B cell (primary cell): ENCODE measurements around the gene PSMD1. TPM values are rescaled to one million over a fixed set of nuclear protein-coding genes. Genes with fewer than 3 reads are reported as not detected.

ENCODE experiments used
- ATAC-seq: fragments of 200-7000 bp; cut with Tn5 transposase; one replicate; pipeline ENCODE4 v1.10.0; 2021; ENCODE audit warnings: low read depth, mild to moderate bottlenecking, moderate number of reproducible peaks, moderate library complexity
- CTCF ChIA-PET: fragments of 350-600 bp; sonication (Branson Sonifier 250); formaldehyde crosslinking; loops from one replicate; lab custom pipeline; 2021; ENCODE audit warnings: antibody characterized with exemption, inconsistent platforms; lab: Charles Lee
- POLR2A ChIA-PET: fragments of 350-600 bp; sonication (Branson Sonifier 250); formaldehyde crosslinking; loops from one replicate; lab custom pipeline; 2021; ENCODE audit warnings: antibody characterized with exemption; lab: Charles Lee
- DNase-seq: peaks from one replicate; pipeline ENCODE4 v3.0.0; 2013
- H2AFZ ChIP-seq: 2 replicates; pipeline ENCODE4 v1.6.1; 2012; ENCODE audit warnings: mild to moderate bottlenecking, low read depth, low read length; ENCODE audit not compliant: insufficient read depth, poor library complexity, severe bottlenecking
- H3K27ac ChIP-seq, 2 donors: 1 replicate in 1 of 2; 2 replicates in 1 of 2; pipeline ENCODE4 v1.5.1; 2012 to 2013; ENCODE audit warnings: low read length in 2 of 2, mild to moderate bottlenecking in 2 of 2, moderate library complexity in 1 of 2
- H3K27me3 ChIP-seq, 4 experiments: fragments of 200-600 bp in 1 of 4; sonication (generic) in 1 of 4; replicated peaks in 1 of 4; 1 replicate in 2 of 4; 2 replicates in 2 of 4; pipeline versions ENCODE4 v1.6.1 to v1.7.0; 2013 to 2016; ENCODE audit warnings: low read length in 3 of 4, mild to moderate bottlenecking in 2 of 4, mixed read lengths in 1 of 4, moderate library complexity in 1 of 4; ENCODE audit not compliant: insufficient read depth in 4 of 4, control insufficient read depth in 3 of 4; ENCODE audit errors: control extremely low read depth in 1 of 4
- H3K36me3 ChIP-seq, 2 experiments: replicated peaks in 1 of 2; 1 replicate in 1 of 2; 2 replicates in 1 of 2; pipeline versions ENCODE4 v1.6.1 to v1.7.1; 2013; ENCODE audit warnings: low read length in 1 of 2; ENCODE audit not compliant: insufficient read depth in 2 of 2, control insufficient read depth in 1 of 2; ENCODE audit errors: control extremely low read depth in 1 of 2, extremely low read depth in 1 of 2
- H3K4me1 ChIP-seq, 2 donors: fragments of 200-600 bp in 1 of 2; sonication (generic) in 1 of 2; 1 replicate in 1 of 2; 2 replicates in 1 of 2; pipeline versions ENCODE4 v1.5.1 to v1.6.1; 2013 to 2017; ENCODE audit warnings: low read length in 2 of 2; ENCODE audit not compliant: control insufficient read depth in 2 of 2, insufficient read depth in 2 of 2
- H3K4me2 ChIP-seq: replicated peaks from 2 replicates; pipeline ENCODE3; 2012; ENCODE audit warnings: mild to moderate bottlenecking, low read depth, low read length; ENCODE audit not compliant: poor library complexity, severe bottlenecking
- H3K4me3 ChIP-seq, 5 experiments: fragments of 200-600 bp in 1 of 5; sonication (generic) in 1 of 5; 1 replicate in 3 of 5; 2 replicates in 2 of 5; pipeline versions ENCODE4 v1.5.1 to v1.7.0; 2011 to 2016; ENCODE audit warnings: low read length in 4 of 5, mild to moderate bottlenecking in 4 of 5, low read depth in 2 of 5, control low read depth in 1 of 5, moderate library complexity in 1 of 5; ENCODE audit not compliant: insufficient read depth in 1 of 5; ENCODE audit errors: control extremely low read depth in 1 of 5, extremely low read depth in 1 of 5
- H3K79me2 ChIP-seq: fragments of 200-600 bp; sonication (generic); one replicate; pipeline ENCODE4 v1.6.0; 2016; ENCODE audit warnings: low read length; ENCODE audit not compliant: control insufficient read depth, insufficient read depth
- H3K9ac ChIP-seq: fragments of 200-600 bp; sonication (generic); 2 replicates; pipeline ENCODE4 v1.6.1; 2017; ENCODE audit warnings: mild to moderate bottlenecking, low read length, moderate library complexity
- H3K9me3 ChIP-seq, 3 donors: one replicate each; pipeline versions ENCODE4 v1.6.1 to v1.7.1; 2013; ENCODE audit warnings: low read length in 2 of 3; ENCODE audit not compliant: control insufficient read depth in 2 of 3, insufficient read depth in 1 of 3; ENCODE audit errors: control extremely low read depth in 1 of 3
- H4K20me1 ChIP-seq: 2 replicates; pipeline ENCODE4 v1.6.0; 2012; ENCODE audit warnings: mild to moderate bottlenecking, low read length; ENCODE audit not compliant: insufficient read depth, control insufficient read depth, poor library complexity, severe bottlenecking
- H3K27ac Mint-ChIP-seq: one replicate; pipeline ENCODE4 v1.8.0; 2021; ENCODE audit warnings: mixed read lengths
- H3K27me3 Mint-ChIP-seq: one replicate; pipeline ENCODE4 v1.8.0; 2021; ENCODE audit warnings: mixed read lengths
- H3K4me1 Mint-ChIP-seq: one replicate; pipeline ENCODE4 v1.8.0; 2021; ENCODE audit warnings: mixed read lengths
- H3K4me3 Mint-ChIP-seq: one replicate; pipeline ENCODE4 v1.8.0; 2021; ENCODE audit warnings: mixed read lengths
- H3K9me3 Mint-ChIP-seq: one replicate; pipeline ENCODE4 v1.8.0; 2022; ENCODE audit warnings: mixed read lengths; ENCODE audit not compliant: insufficient read depth
- CTCF ChIP-seq: fragments of 200-600 bp; IDR thresholded peaks from one replicate; pipeline ENCODE4 v1.8.0; 2022; ENCODE audit warnings: antibody characterized with exemption, mild to moderate bottlenecking
- EZH2 ChIP-seq: IDR thresholded peaks from 2 replicates; pipeline ENCODE4 v1.6.1; 2012; ENCODE audit warnings: borderline replicate concordance, low read depth, mild to moderate bottlenecking, moderate library complexity, low read length; ENCODE audit not compliant: insufficient read depth, poor library complexity, severe bottlenecking
- WGBS: methylation state at CpG from one replicate; pipeline ENCODE4 v1.1.5; 2013; ENCODE audit warnings: missing lambda C conversion rate; ENCODE audit not compliant: insufficient coverage; 5-methylcytosine and 5-hydroxymethylcytosine counted together
- intact Hi-C: fragments of 100-400 bp; cut with micrococcal nuclease; formaldehyde crosslinking; loops from one replicate; pipeline ENCODE4 v1.10.0; 2022
- polyA plus RNA-seq: library from polyadenylated mRNA; depleted of rRNA; stranded (reverse); fragments of >200 nt; gene quantifications from 2 replicates; pipeline ENCODE4 v1.2.3, GENCODE V29; 2012
- total RNA-seq, 2 donors: library from RNA; stranded (reverse); fragments of 120-200 nt in 1 of 2; gene quantifications; 1 replicate in 1 of 2; 2 replicates in 1 of 2; pipeline versions ENCODE4 v1.2.3 to v1.2.4, GENCODE V29; 2013 to 2022

The PSMD1 gene
- total and polyA plus RNA-seq, 2 donors (not counting 1 experiment from before 2014, with no cell fraction given), result 21.5 to 48.2 TPM

- Mint-ChIP-seq H3K27me3 (no peaks in the 10 kb centered on the region), H3K4me1 (peaks cover 2% of the 10 kb centered on the region), H3K9me3 (no peaks in the 10 kb centered on the region), H3K27ac (no peak overlapping the region), H3K4me3 (no peak overlapping the region)
- Histone ChIP-seq H3K4me2 (no peak overlapping the region), H3K4me1 (no peaks in the 10 kb centered on the region), H3K27ac (no peak overlapping the region), H3K36me3 (peaks cover 3 to 26% of the 10 kb centered on the region in 2 experiments), H2AFZ (no peak overlapping the region), H3K9me3 (no peaks in the 10 kb centered on the region), H3K9ac (no peak overlapping the region), H3K4me3 (no peak overlapping the region), H3K27me3 (no peaks in the 10 kb centered on the region), H4K20me1 (no peaks in the 10 kb centered on the region), H3K79me2 (no peaks in the 10 kb centered on the region)
- ChIA-PET CTCF (no interaction called here), POLR2A (interaction anchor here (0.6 kb wide), 1 partner anchor 936 kb away, joined by 3 read pairs; no protein-coding TSS in a partner anchor)
- ATAC-seq (no peak), DNase-seq (no peak)
- intact Hi-C loops, result no loop called here
- TF ChIP-seq EZH2, result no peak
- no peak for TF ChIP-seq CTCF
- 100% methylated on average over 4 of the region's 8 CpGs for WGBS
Measured at GRCh38 chr2:231152800-231153557, 96.3 kb downstream of the PSMD1 start.

DNA sequence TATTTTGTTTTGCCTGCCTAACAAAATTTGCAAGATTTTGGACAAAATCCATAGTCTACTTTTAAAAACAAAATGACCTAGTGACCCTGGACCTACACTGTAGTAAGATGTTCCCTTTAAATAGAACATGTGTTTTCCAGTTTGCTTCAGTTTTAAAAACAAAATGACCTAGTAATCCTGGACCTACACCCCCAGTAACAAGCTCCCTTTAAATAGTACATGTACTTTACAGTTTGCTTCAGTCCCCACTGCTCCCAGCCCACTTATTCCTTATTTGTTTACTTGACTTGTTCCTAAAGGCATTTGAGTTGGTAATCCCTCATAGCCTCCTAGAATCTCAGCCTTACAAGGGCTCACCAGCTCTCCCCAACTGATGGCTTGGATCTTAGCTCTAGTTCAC is 102.6 kb downstream of the PSMD1 start:
- ChIA-PET CTCF (no interaction called here), POLR2A (no interaction called here)
- Mint-ChIP-seq H3K27ac (no peak overlapping the region), H3K9me3 (no peaks in the 10 kb centered on the region), H3K4me1 (peaks cover 9% of the 10 kb centered on the region), H3K27me3 (no peaks in the 10 kb centered on the region), H3K4me3 (no peak overlapping the region)
- Histone ChIP-seq H3K9me3 (no peaks in the 10 kb centered on the region), H3K4me3 (no peak overlapping the region), H3K27me3 (no peaks in the 10 kb centered on the region), H3K79me2 (no peaks in the 10 kb centered on the region), H3K36me3 (peaks cover 0 to 20% of the 10 kb centered on the region in 2 experiments), H3K4me2 (no peak overlapping the region), H4K20me1 (no peaks in the 10 kb centered on the region), H3K4me1 (no peaks in the 10 kb centered on the region), H2AFZ (no peak overlapping the region), H3K27ac (no peak overlapping the region), H3K9ac (no peak overlapping the region)
- TF ChIP-seq EZH2, result no peak
- no peak for TF ChIP-seq CTCF
- intact Hi-C loops, result no loop called here
- ATAC-seq (no peak), DNase-seq (no peak)
